GM19328 (cell line): ENCODE measurements around the gene FAM241B.

Experiments
- ATAC-seq: cut with Tn5 transposase; IDR thresholded peaks from one replicate; pipeline ENCODE4 v1.9.1; 2021; ENCODE audit warnings: mild to moderate bottlenecking, moderate library complexity; ENCODE audit not compliant: unreplicated experiment

FAM241B gene

GRCh38 chr10:69633673-69634635, 3.9 kb downstream of the FAM241B start:
- ATAC-seq = no peak

- no peak for ATAC-seq
These were observed 4.8 kb downstream of the FAM241B start for GRCh38 chr10:69634759-69635425.

GRCh38 chr10:69635428-69636272, 5.6 kb downstream of the FAM241B start:
- no peak for ATAC-seq

- no peak for ATAC-seq
These were observed 6.2 kb downstream of the FAM241B start for GRCh38 chr10:69636273-69636575.

GRCh38 chr10:69636626-69637605, 6.9 kb downstream of the FAM241B start:
- no peak for ATAC-seq

GRCh38 chr10:69638642-69639041, 8.6 kb downstream of the FAM241B start:
- ATAC-seq = no peak

- ATAC-seq = no peak
These were observed 9.5 kb downstream of the FAM241B start for GRCh38 chr10:69639291-69640195.

- no peak for ATAC-seq
These were observed 10.3 kb downstream of the FAM241B start for GRCh38 chr10:69640196-69640980.

GRCh38 chr10:69641261-69641980, 11.4 kb downstream of the FAM241B start:
- ATAC-seq = no peak

- no peak for ATAC-seq
These were observed 12.7 kb downstream of the FAM241B start for GRCh38 chr10:69642747-69643146.

- no peak for ATAC-seq
These were observed 14.0 kb downstream of the FAM241B start for GRCh38 chr10:69643779-69644657.

- no peak for ATAC-seq
These were observed 14.7 kb downstream of the FAM241B start for GRCh38 chr10:69644658-69645295.

GRCh38 chr10:69645296-69646184, 15.5 kb downstream of the FAM241B start:
- no peak for ATAC-seq

- ATAC-seq = no peak
These were observed 16.4 kb downstream of the FAM241B start for GRCh38 chr10:69646185-69647060.
